HepG2 (cell line): ENCODE measurements around the gene LONP1. TPM values are rescaled to one million over a fixed set of nuclear protein-coding genes. Genes with fewer than 3 reads are reported as not detected.
A peak's percentile ranks its signal among the peaks of the same experiment; 100 is the strongest.

ENCODE experiments used
- ATAC-seq: fragments of 200-7000 bp; cut with Tn5 transposase; 3 replicates; pipeline ENCODE4 v1.9.1; 2020; ENCODE audit warnings: mild to moderate bottlenecking, moderate library complexity
- BruUV-seq: library from RNA; stranded (reverse); fragments of 400-500 nt; replicated peaks from 2 replicates; lab custom pipeline; 2021; lab: Mats Ljungman, UMichigan
- CTCF ChIA-PET: fragments of 300-600 bp; formaldehyde crosslinking; extraction: SDS; loops from one replicate; lab custom pipeline; 2021; ENCODE audit warnings: low total read pairs, inconsistent platforms, low intra/inter-chr PET ratio; lab: Yijun Ruan, JAX
- POLR2A ChIA-PET: fragments of 350-600 bp; sonication (Branson Sonifier 250); formaldehyde crosslinking; loops from one replicate; lab custom pipeline; 2020; ENCODE audit warnings: antibody characterized with exemption, inconsistent platforms; lab: Yijun Ruan, JAX
- DNase-seq: peaks from one replicate; pipeline ENCODE4 v3.0.0-alpha.2; 2015; ENCODE audit warnings: low spot score
- FAIRE-seq: peaks from 3 replicates; lab custom pipeline; 2011; peaks lifted over from hg19 to GRCh38; lab: Jason Lieb, UNC
- H2AFZ ChIP-seq: one replicate; pipeline ENCODE4 v1.6.1; 2011; ENCODE audit warnings: low read length, inconsistent platforms
- H3K27ac ChIP-seq: fragments of 300-600 bp; 3 replicates; pipeline ENCODE4 v1.8.0; 2011; ENCODE audit warnings: mixed run types, mild to moderate bottlenecking, mixed read lengths, low read length, inconsistent platforms; ENCODE audit not compliant: insufficient read depth; ENCODE audit errors: extremely low read length
- H3K27me3 ChIP-seq, 2 experiments: fragments of 200-600 bp in 1 of 2; 2 replicates in 1 of 2; 3 replicates in 1 of 2; pipeline versions ENCODE4 v1.6.0 to v1.8.0; 2011; ENCODE audit warnings: low read length in 2 of 2, mild to moderate bottlenecking in 2 of 2, moderate library complexity in 2 of 2, inconsistent platforms in 1 of 2; ENCODE audit not compliant: insufficient read depth in 2 of 2, control insufficient read depth in 1 of 2
- H3K36me3 ChIP-seq, 2 experiments: fragments of 200-600 bp in 1 of 2; replicated peaks in 1 of 2; 2 replicates in 1 of 2; 3 replicates in 1 of 2; pipeline versions ENCODE4 v1.5.1 to v1.8.0; 2011; ENCODE audit warnings: low read length in 2 of 2, inconsistent platforms in 1 of 2; ENCODE audit not compliant: insufficient read depth in 2 of 2, control insufficient read depth in 1 of 2
- H3K4me1 ChIP-seq: 2 replicates; pipeline ENCODE4 v1.5.1; 2012; ENCODE audit warnings: low read length, inconsistent platforms; ENCODE audit not compliant: insufficient read depth
- H3K4me2 ChIP-seq: 2 replicates; pipeline ENCODE4 v1.6.0; 2011; ENCODE audit warnings: low read depth, low read length, inconsistent platforms
- H3K4me3 ChIP-seq, 3 experiments: fragments of 200-600 bp in 1 of 3; sonication (generic), shearing (Covaris generic) in 1 of 3; replicated peaks in 1 of 3; 2 replicates each; pipeline ENCODE4 v1.5.1; 2011 to 2016; ENCODE audit warnings: low read length in 3 of 3, inconsistent platforms in 2 of 3, low read depth in 2 of 3, mild to moderate bottlenecking in 2 of 3, control low read depth in 1 of 3, mixed read lengths in 1 of 3; ENCODE audit not compliant: insufficient read depth in 1 of 3
- H3K79me2 ChIP-seq: one replicate; pipeline ENCODE4 v1.6.1; 2011; ENCODE audit warnings: low read length, inconsistent platforms; ENCODE audit not compliant: insufficient read depth
- H3K9ac ChIP-seq: 2 replicates; pipeline ENCODE4 v1.6.0; 2011; ENCODE audit warnings: mild to moderate bottlenecking, low read depth, low read length, inconsistent platforms; ENCODE audit not compliant: insufficient read depth
- H3K9me3 ChIP-seq: 2 replicates; pipeline ENCODE4 v1.5.1; 2012; ENCODE audit warnings: mild to moderate bottlenecking, low read length
- H4K20me1 ChIP-seq: 2 replicates; pipeline ENCODE4 v1.6.0; 2011; ENCODE audit warnings: inconsistent platforms, mild to moderate bottlenecking, low read length, moderate library complexity; ENCODE audit not compliant: insufficient read depth
- AGO2 ChIP-seq: fragments of 200-400 bp; formaldehyde crosslinking; optimal IDR thresholded peaks from 2 replicates; pipeline ENCODE3; 2017; ENCODE audit warnings: mild to moderate bottlenecking, low read depth, low read length, moderate library complexity
- EEA1 ChIP-seq: sonication (generic); formaldehyde crosslinking; IDR thresholded peaks from 2 replicates; pipeline ENCODE4 v1.5.1; 2020; ENCODE audit warnings: mild to moderate bottlenecking, missing genetic modification reagents, borderline replicate concordance
- ETV6 ChIP-seq: sonication (generic); formaldehyde crosslinking; conservative IDR thresholded peaks from 2 replicates; pipeline ENCODE4 v1.4.0; 2020; ENCODE audit warnings: missing genetic modification reagents
- JUN ChIP-seq: sonication (generic); formaldehyde crosslinking; IDR thresholded peaks from 2 replicates; pipeline ENCODE4 v1.4.0; 2020; ENCODE audit warnings: mild to moderate bottlenecking, missing genetic modification reagents
- KMT2A ChIP-seq: sonication (generic); formaldehyde crosslinking; IDR thresholded peaks from 2 replicates; pipeline ENCODE4 v1.4.0; 2020; ENCODE audit warnings: missing genetic modification reagents
- MATR3 ChIP-seq: sonication (generic); formaldehyde crosslinking; IDR thresholded peaks from 2 replicates; pipeline ENCODE4 v1.4.0; 2020; ENCODE audit warnings: missing genetic modification reagents
- RBFOX2 ChIP-seq: fragments of 200-400 bp; formaldehyde crosslinking; IDR thresholded peaks from 2 replicates; pipeline ENCODE4 v1.6.1; 2017; ENCODE audit warnings: low read depth, mild to moderate bottlenecking, low read length
- SOX6 ChIP-seq, 2 experiments: fragments of 450-650 bp in 1 of 2; sonication (generic) in 1 of 2; formaldehyde crosslinking in 1 of 2; IDR thresholded peaks; 2 replicates each; pipeline versions ENCODE4 v1.4.0 to v1.6.1; 2017 to 2020; ENCODE audit warnings: antibody characterized with exemption in 1 of 2, mild to moderate bottlenecking in 1 of 2, missing genetic modification reagents in 1 of 2
- ZBTB2 ChIP-seq: sonication (generic); formaldehyde crosslinking; IDR thresholded peaks from 2 replicates; pipeline ENCODE4 v1.8.0; 2022; ENCODE audit warnings: low read depth, missing genetic modification reagents
- ZFP91 ChIP-seq: sonication (generic); formaldehyde crosslinking; IDR thresholded peaks from 2 replicates; pipeline ENCODE4 v1.9.0; 2022; ENCODE audit warnings: missing genetic modification reagents, mild to moderate bottlenecking, borderline replicate concordance
- ZNF205 ChIP-seq: IDR thresholded peaks from 2 replicates; pipeline ENCODE4 v1.6.1; 2018; ENCODE audit warnings: missing biosample characterization, missing genetic modification reagents
- ZNF281 ChIP-seq: sonication (generic); formaldehyde crosslinking; IDR thresholded peaks from 2 replicates; pipeline ENCODE4 v1.4.0; 2020; ENCODE audit warnings: missing genetic modification reagents, borderline replicate concordance
- ZNF589 ChIP-seq: sonication (generic); formaldehyde crosslinking; conservative IDR thresholded peaks from 2 replicates; pipeline ENCODE4 v1.8.0; 2022; ENCODE audit warnings: mild to moderate bottlenecking, moderate library complexity, missing genetic modification reagents
- ZNF598 ChIP-seq: sonication (generic); formaldehyde crosslinking; IDR thresholded peaks from 2 replicates; pipeline ENCODE4 v1.5.1; 2020; ENCODE audit warnings: mild to moderate bottlenecking, missing genetic modification reagents, borderline replicate concordance
- WGBS: methylation state at CpG from one replicate; pipeline ENCODE4 v1.1.6; 2017; ENCODE audit warnings: low lambda C conversion rate; 5-methylcytosine and 5-hydroxymethylcytosine counted together
- in situ Hi-C: cut with HindIII; loops from 2 replicates; pipeline ENCODE4 v1.10.0; 2017; ENCODE audit warnings: low pct_unique_long_range_greater_than_20kb; ENCODE audit not compliant: extremely low pct_ligation_motif_present
- intact Hi-C: fragments of 100-400 bp; cut with micrococcal nuclease; formaldehyde crosslinking; loops from one replicate; pipeline ENCODE4 v1.10.0; 2022; ENCODE audit not compliant: unreplicated experiment
- polyA plus RNA-seq, 8 experiments: library from polyadenylated mRNA; depleted of rRNA in 3 of 8; stranded (reverse) in 7 of 8; unstranded in 1 of 8; fragments of >200 nt; fragmentation: Illumina TruSeq in 4 of 8; extraction: Trizol in 4 of 8; gene quantifications; 2 replicates each; pipeline versions ENCODE4 v1.2.1 to v1.2.3, GENCODE V29; 2011 to 2016; ENCODE audit warnings: low read depth in 4 of 8, missing spikeins in 1 of 8, mixed read lengths in 1 of 8; ENCODE audit not compliant: insufficient read depth in 1 of 8
- total RNA-seq, 5 experiments: library from RNA; depleted of rRNA; stranded (reverse); fragments of >200 nt; fragmentation: Illumina TruSeq; extraction: Trizol; gene quantifications; 2 replicates each; pipeline ENCODE4 v1.2.3, GENCODE V29; 2016; ENCODE audit warnings: low read depth in 1 of 5

The LONP1 gene
- total and polyA plus RNA-seq, 2 of the 13 experiments (the other 11 are each of a cell fraction or from before 2014, with no cell fraction given) = 59.5 to 76.8 TPM

GRCh38 chr19:5711713-5712161, 8.2 kb downstream of the LONP1 start:
- no TSS peak for BruUV-seq
- FAIRE-seq = no peak
- 93% methylated on average over 19 of the region's 25 CpGs for WGBS
- no peak for ATAC-seq
- in situ Hi-C loops = no loop called here
- no peak for DNase-seq
- TF ChIP-seq SOX6 (IDR thresholded peaks at IDR 0.05) (no peak), SOX6 (CRISPR knock-in tag; IDR thresholded peaks at IDR 0.05) (no peak), ZFP91 (CRISPR knock-in tag) (no peak), ZNF281 (CRISPR knock-in tag) (no peak), AGO2 (peak; percentile 82), ETV6 (no peak), MATR3 (CRISPR knock-in tag) (no peak), JUN (CRISPR knock-in tag) (no peak), ZBTB2 (CRISPR knock-in tag) (no peak), ZNF598 (no peak), RBFOX2 (peak; percentile 55; the same call in 1 of the 2 replicates), ZNF589 (CRISPR knock-in tag) (no peak), KMT2A (CRISPR knock-in tag) (no peak), EEA1 (CRISPR knock-in tag) (no peak), ZNF205 (no peak)
- Histone ChIP-seq H3K9me3 (no peaks in the 10 kb centered on the region), H3K9ac (no peak overlapping the region), H3K27me3 (no peaks in the 10 kb centered on the region), H3K36me3 (peaks cover 41 to 73% of the 10 kb centered on the region in 2 experiments), H3K27ac (no peak overlapping the region), H3K79me2 (peaks cover 18% of the 10 kb centered on the region), H3K4me2 (no peak overlapping the region), H2AFZ (no peak overlapping the region), H4K20me1 (peaks cover 15% of the 10 kb centered on the region; the same call in 1 of the 2 replicates), H3K4me1 (peaks cover 19% of the 10 kb centered on the region), H3K4me3 (no peak overlapping the region)
- CTCF ChIA-PET = no interaction called here
- intact Hi-C loops = no loop called here
- POLR2A ChIA-PET = interaction anchor here (0.6 to 3.4 kb wide), 3 partner anchors 8 to 43 kb away, joined by 3 to 13 read pairs (median 6); partner anchors contain the start of genes CATSPERD, LONP1 and RPL36
